ENCODE results near the gene APOA4. TPM values are rescaled to one million over a fixed set of nuclear protein-coding genes. Genes with fewer than 3 reads are reported as not detected.
A peak's percentile ranks its signal among the peaks of the same experiment; 100 is the strongest.

The APOA4 gene
- total and polyA plus RNA-seq, 2 of the 13 experiments (the other 11 are each of a cell fraction or from before 2014, with no cell fraction given) = 3.8 to 7.2 TPM

DNA sequence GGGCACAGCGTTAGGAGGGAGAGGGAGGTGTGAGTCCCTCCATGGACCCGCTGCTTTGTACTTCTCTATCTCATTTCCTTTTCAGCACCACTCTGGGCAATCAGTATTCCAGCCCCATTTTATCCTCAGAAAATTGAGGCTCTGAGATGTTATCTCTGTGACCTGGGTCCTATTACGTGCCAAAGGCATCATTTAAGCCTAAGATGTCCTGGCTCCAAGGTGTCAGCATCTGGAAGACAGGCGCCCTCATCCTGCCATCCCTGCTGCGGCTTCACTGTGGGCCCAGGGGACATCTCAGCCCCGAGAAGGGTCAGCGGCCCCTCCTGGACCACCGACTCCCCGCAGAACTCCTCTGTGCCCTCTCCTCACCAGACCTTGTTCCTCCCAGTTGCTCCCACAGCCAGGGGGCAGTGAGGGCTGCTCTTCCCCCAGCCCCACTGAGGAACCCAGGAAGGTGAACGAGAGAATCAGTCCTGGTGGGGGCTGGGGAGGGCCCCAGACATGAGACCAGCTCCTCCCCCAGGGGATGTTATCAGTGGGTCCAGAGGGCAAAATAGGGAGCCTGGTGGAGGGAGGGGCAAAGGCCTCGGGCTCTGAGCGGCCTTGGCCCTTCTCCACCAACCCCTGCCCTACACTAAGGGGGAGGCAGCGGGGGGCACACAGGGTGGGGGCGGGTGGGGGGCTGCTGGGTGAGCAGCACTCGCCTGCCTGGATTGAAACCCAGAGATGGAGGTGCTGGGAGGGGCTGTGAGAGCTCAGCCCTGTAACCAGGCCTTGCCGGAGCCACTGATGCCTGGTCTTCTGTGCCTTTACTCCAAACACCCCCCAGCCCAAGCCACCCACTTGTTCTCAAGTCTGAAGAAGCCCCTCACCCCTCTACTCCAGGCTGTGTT is 5.8 kb upstream of the APOA4 start (continued):
- TF ChIP-seq, protein P1, sequence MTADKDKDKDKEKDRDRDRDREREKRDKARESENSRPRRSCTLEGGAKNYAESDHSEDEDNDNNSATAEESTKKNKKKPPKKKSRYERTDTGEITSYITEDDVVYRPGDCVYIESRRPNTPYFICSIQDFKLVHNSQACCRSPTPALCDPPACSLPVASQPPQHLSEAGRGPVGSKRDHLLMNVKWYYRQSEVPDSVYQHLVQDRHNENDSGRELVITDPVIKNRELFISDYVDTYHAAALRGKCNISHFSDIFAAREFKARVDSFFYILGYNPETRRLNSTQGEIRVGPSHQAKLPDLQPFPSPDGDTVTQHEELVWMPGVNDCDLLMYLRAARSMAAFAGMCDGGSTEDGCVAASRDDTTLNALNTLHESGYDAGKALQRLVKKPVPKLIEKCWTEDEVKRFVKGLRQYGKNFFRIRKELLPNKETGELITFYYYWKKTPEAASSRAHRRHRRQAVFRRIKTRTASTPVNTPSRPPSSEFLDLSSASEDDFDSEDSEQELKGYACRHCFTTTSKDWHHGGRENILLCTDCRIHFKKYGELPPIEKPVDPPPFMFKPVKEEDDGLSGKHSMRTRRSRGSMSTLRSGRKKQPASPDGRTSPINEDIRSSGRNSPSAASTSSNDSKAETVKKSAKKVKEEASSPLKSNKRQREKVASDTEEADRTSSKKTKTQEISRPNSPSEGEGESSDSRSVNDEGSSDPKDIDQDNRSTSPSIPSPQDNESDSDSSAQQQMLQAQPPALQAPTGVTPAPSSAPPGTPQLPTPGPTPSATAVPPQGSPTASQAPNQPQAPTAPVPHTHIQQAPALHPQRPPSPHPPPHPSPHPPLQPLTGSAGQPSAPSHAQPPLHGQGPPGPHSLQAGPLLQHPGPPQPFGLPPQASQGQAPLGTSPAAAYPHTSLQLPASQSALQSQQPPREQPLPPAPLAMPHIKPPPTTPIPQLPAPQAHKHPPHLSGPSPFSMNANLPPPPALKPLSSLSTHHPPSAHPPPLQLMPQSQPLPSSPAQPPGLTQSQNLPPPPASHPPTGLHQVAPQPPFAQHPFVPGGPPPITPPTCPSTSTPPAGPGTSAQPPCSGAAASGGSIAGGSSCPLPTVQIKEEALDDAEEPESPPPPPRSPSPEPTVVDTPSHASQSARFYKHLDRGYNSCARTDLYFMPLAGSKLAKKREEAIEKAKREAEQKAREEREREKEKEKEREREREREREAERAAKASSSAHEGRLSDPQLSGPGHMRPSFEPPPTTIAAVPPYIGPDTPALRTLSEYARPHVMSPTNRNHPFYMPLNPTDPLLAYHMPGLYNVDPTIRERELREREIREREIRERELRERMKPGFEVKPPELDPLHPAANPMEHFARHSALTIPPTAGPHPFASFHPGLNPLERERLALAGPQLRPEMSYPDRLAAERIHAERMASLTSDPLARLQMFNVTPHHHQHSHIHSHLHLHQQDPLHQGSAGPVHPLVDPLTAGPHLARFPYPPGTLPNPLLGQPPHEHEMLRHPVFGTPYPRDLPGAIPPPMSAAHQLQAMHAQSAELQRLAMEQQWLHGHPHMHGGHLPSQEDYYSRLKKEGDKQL (CRISPR knock-in tag; IDR thresholded peaks at IDR 0.05; ENCODE audit: low read depth) = peak; percentile 76; the same call in 1 of the 2 replicates
- TF ChIP-seq FOXJ3 (CRISPR knock-in tag; IDR thresholded peaks at IDR 0.05; ENCODE audit: borderline replicate concordance) = 0 out of 2 replicates have a peak, but pooled peaks have one; percentile 9
- TF ChIP-seq, protein P2, sequence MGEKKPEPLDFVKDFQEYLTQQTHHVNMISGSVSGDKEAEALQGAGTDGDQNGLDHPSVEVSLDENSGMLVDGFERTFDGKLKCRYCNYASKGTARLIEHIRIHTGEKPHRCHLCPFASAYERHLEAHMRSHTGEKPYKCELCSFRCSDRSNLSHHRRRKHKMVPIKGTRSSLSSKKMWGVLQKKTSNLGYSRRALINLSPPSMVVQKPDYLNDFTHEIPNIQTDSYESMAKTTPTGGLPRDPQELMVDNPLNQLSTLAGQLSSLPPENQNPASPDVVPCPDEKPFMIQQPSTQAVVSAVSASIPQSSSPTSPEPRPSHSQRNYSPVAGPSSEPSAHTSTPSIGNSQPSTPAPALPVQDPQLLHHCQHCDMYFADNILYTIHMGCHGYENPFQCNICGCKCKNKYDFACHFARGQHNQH (CRISPR knock-in tag; IDR thresholded peaks at IDR 0.05) = peak; percentile 79; the same call in 1 of the 2 replicates
- TF ChIP-seq MTA3 (CRISPR knock-in tag; IDR thresholded peaks at IDR 0.05) = no peak
- TF ChIP-seq NFYB (CRISPR knock-in tag; IDR thresholded peaks at IDR 0.05) = no peak
- TF ChIP-seq ZSCAN12 (CRISPR knock-in tag; IDR thresholded peaks at IDR 0.05) = no peak
- peak; percentile 85 for TF ChIP-seq SOX5 (CRISPR knock-in tag; IDR thresholded peaks at IDR 0.05; ENCODE audit: borderline replicate concordance)
- TF ChIP-seq GATAD2A (CRISPR knock-in tag; IDR thresholded peaks at IDR 0.05) = peak; percentile 86
- no peak for TF ChIP-seq NFE2L1 (CRISPR knock-in tag; IDR thresholded peaks at IDR 0.05; ENCODE audit: borderline replicate concordance)
- TF ChIP-seq, protein P3, sequence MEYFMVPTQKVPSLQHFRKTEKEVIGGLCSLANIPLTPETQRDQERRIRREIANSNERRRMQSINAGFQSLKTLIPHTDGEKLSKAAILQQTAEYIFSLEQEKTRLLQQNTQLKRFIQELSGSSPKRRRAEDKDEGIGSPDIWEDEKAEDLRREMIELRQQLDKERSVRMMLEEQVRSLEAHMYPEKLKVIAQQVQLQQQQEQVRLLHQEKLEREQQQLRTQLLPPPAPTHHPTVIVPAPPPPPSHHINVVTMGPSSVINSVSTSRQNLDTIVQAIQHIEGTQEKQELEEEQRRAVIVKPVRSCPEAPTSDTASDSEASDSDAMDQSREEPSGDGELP (IDR thresholded peaks at IDR 0.05; ENCODE audit: borderline replicate concordance, low read depth) = peak; percentile 57; the same call in 1 of the 2 replicates
- TF ChIP-seq ZNF549 (CRISPR knock-in tag; IDR thresholded peaks at IDR 0.05) = no peak
- TF ChIP-seq ADNP (CRISPR knock-in tag; IDR thresholded peaks at IDR 0.05) = peak; percentile 38; the same call in 1 of the 2 replicates
- TF ChIP-seq, protein P4, sequence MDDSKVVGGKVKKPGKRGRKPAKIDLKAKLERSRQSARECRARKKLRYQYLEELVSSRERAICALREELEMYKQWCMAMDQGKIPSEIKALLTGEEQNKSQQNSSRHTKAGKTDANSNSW (CRISPR knock-in tag; IDR thresholded peaks at IDR 0.05; ENCODE audit: borderline replicate concordance) = no peak
- TF ChIP-seq, protein P5, sequence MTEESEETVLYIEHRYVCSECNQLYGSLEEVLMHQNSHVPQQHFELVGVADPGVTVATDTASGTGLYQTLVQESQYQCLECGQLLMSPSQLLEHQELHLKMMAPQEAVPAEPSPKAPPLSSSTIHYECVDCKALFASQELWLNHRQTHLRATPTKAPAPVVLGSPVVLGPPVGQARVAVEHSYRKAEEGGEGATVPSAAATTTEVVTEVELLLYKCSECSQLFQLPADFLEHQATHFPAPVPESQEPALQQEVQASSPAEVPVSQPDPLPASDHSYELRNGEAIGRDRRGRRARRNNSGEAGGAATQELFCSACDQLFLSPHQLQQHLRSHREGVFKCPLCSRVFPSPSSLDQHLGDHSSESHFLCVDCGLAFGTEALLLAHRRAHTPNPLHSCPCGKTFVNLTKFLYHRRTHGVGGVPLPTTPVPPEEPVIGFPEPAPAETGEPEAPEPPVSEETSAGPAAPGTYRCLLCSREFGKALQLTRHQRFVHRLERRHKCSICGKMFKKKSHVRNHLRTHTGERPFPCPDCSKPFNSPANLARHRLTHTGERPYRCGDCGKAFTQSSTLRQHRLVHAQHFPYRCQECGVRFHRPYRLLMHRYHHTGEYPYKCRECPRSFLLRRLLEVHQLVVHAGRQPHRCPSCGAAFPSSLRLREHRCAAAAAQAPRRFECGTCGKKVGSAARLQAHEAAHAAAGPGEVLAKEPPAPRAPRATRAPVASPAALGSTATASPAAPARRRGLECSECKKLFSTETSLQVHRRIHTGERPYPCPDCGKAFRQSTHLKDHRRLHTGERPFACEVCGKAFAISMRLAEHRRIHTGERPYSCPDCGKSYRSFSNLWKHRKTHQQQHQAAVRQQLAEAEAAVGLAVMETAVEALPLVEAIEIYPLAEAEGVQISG (CRISPR knock-in tag; IDR thresholded peaks at IDR 0.05) = peak; percentile 89
- 0 out of 2 replicates have a peak, but pooled peaks have one; percentile 13 for TF ChIP-seq XBP1 (CRISPR knock-in tag; IDR thresholded peaks at IDR 0.05)
- no peak; the same call in none of the 2 replicates for TF ChIP-seq SMYD3 (CRISPR knock-in tag; IDR thresholded peaks at IDR 0.05)
- TF ChIP-seq ZNF724P (CRISPR knock-in tag; IDR thresholded peaks at IDR 0.05; ENCODE audit: borderline replicate concordance) = no peak
- TF ChIP-seq ZNF350 (CRISPR knock-in tag; IDR thresholded peaks at IDR 0.05; ENCODE audit: borderline replicate concordance, low read depth) = peak; percentile 19
- TF ChIP-seq ZNF430 (CRISPR knock-in tag; IDR thresholded peaks at IDR 0.05) = peak; percentile 82

Data from HepG2 (cell line).